ENCODE results near the gene GTPBP10. TPM values are rescaled to one million over a fixed set of nuclear protein-coding genes. Genes with fewer than 3 reads are reported as not detected.

Gene GTPBP10
- total RNA-seq, 1 experiment from 2014 or later: 23.3 TPM

GRCh38 chr7:90320014-90320413 lies 26.5 kb upstream of the GTPBP10 start:
- Histone ChIP-seq H3K23ac (ENCODE audit: insufficient read length, low read depth, low read length) (no peak overlapping the region), H2BK12ac (ENCODE audit: insufficient read length, low read depth, low read length) (no peak overlapping the region), H3K4me2 (ENCODE audit: insufficient read depth, insufficient read length, low read length) (no peak overlapping the region), H4K5ac (ENCODE audit: insufficient read length, low read depth, low read length) (no peak overlapping the region), H3K18ac (ENCODE audit: insufficient read length, low read depth, low read length) (no peak overlapping the region), H2BK20ac (ENCODE audit: low read depth, low read length, poor library complexity, severe bottlenecking) (no peak overlapping the region), H3K27ac (ENCODE audit: insufficient read length, low read depth, low read length) (no peak overlapping the region), H3K23me2 (ENCODE audit: insufficient read length, low read depth, low read length, poor library complexity, severe bottlenecking) (peaks cover 5% of the 10 kb centered on the region), H3T11ph (ENCODE audit: low read length) (no peak overlapping the region), H3K14ac (ENCODE audit: insufficient read depth, low read length) (no peak overlapping the region), H3K79me2 (ENCODE audit: insufficient read depth, low read length) (no peaks in the 10 kb centered on the region), H3K4ac (ENCODE audit: low read depth, low read length) (no peak overlapping the region), H2AFZ (ENCODE audit: low read length) (no peak overlapping the region), H2BK120ac (ENCODE audit: low read depth, low read length, poor library complexity, severe bottlenecking) (no peak overlapping the region), H3K9ac (ENCODE audit: extremely low read depth, insufficient read length, low read length) (no peak overlapping the region), H4K8ac (replicated peaks; ENCODE audit: insufficient read length, low read depth, low read length) (no peak overlapping the region), H4K20me1 (ENCODE audit: control insufficient read depth, insufficient read depth, insufficient read length) (no peaks in the 10 kb centered on the region), H2BK5ac (ENCODE audit: insufficient read length, low read length) (no peak overlapping the region), H3K4me1 (ENCODE audit: insufficient read depth, low read length) (no peaks in the 10 kb centered on the region), H2AK5ac (ENCODE audit: insufficient read length, low read length) (no peak overlapping the region), H4K91ac (ENCODE audit: insufficient read length, low read depth, low read length) (no peak overlapping the region), H3K27me3 (ENCODE audit: insufficient read depth, low read length) (peaks cover 30% of the 10 kb centered on the region), H3K79me1 (ENCODE audit: insufficient read depth, low read depth, low read length, poor library complexity, severe bottlenecking) (no peaks in the 10 kb centered on the region), H2BK15ac (ENCODE audit: low read depth, low read length) (no peak overlapping the region), H3K9me3 (ENCODE audit: control insufficient read depth, low read depth, low read length) (no peaks in the 10 kb centered on the region), H3K56ac (ENCODE audit: insufficient read length, low read depth, low read length) (no peak overlapping the region)
- DNase-seq: no peak
- Mint-ChIP-seq H3K36me3 (ENCODE audit: insufficient read depth in 1 of 3, low read depth in 3 of 3) (no peaks in the 10 kb centered on the region; a peak in 1 of 7 replicates), H3K27ac (no peak overlapping the region), H3K27me3 (ENCODE audit: low read depth) (peaks cover 66% of the 10 kb centered on the region), H3K4me1 (peaks cover 9% of the 10 kb centered on the region in 2 experiments), H3K4me3 (peak overlapping the region; percentile 59 to 79; a peak in 4 of 5 replicates), H3K9me3 (no peaks in the 10 kb centered on the region)
- TF ChIP-seq, protein P1, sequence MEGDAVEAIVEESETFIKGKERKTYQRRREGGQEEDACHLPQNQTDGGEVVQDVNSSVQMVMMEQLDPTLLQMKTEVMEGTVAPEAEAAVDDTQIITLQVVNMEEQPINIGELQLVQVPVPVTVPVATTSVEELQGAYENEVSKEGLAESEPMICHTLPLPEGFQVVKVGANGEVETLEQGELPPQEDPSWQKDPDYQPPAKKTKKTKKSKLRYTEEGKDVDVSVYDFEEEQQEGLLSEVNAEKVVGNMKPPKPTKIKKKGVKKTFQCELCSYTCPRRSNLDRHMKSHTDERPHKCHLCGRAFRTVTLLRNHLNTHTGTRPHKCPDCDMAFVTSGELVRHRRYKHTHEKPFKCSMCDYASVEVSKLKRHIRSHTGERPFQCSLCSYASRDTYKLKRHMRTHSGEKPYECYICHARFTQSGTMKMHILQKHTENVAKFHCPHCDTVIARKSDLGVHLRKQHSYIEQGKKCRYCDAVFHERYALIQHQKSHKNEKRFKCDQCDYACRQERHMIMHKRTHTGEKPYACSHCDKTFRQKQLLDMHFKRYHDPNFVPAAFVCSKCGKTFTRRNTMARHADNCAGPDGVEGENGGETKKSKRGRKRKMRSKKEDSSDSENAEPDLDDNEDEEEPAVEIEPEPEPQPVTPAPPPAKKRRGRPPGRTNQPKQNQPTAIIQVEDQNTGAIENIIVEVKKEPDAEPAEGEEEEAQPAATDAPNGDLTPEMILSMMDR (conservative IDR thresholded peaks at IDR 0.05): no peak
- WGBS (ENCODE audit: extremely low coverage, insufficient read length, low lambda C conversion rate): no CpG with 5 or more reads among the region's 7 CpGs
